ENCODE measurements around the gene PTPRN2.
A peak's percentile ranks its signal among the peaks of the same experiment; 100 is the strongest.

PTPRN2 gene

DNA sequence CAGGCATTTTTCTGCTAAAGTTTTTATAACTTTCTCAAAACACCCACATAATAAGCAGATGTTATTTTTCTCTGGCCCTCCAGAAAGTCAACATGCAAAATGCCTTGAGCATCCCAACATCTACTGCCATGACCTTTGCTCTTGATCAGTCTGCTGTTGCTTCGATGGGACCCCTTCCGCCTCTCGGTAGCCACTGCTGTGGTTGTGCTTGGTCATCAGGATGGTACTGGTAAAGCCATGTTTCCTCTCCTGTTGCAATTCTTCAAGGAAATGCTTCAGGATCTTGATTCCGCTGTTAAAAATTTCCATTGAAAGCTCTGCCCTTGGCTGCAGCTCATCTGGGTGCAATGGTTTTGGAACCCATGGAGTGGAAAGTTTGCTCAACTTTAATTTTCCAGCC is 717.8 kb downstream of the PTPRN2 start:
- H3K79me1 ChIP-seq (ENCODE audit: low read depth, low read length): peaks cover 3% of the 10 kb centered on the region
- no peak overlapping the region for H3K23ac ChIP-seq (ENCODE audit: low read depth, low read length, poor library complexity)
- H2AK5ac ChIP-seq (ENCODE audit: low read depth, low read length): no peak overlapping the region
- no peak overlapping the region for H2BK5ac ChIP-seq (ENCODE audit: low read length)
- no peak overlapping the region for H3K9ac ChIP-seq (ENCODE audit: low read depth, low read length, poor library complexity)
- no peak overlapping the region for H4K91ac ChIP-seq (ENCODE audit: low read depth, low read length, poor library complexity)
- no peak overlapping the region for H2AFZ ChIP-seq (ENCODE audit: low read length)
- no peaks in the 10 kb centered on the region for H3K36me3 ChIP-seq (replicated peaks in 1 of 2; ENCODE audit: control insufficient read depth in 2 of 2, insufficient read depth in 2 of 2, low read length in 2 of 2)
- no peak overlapping the region for H3K14ac ChIP-seq (ENCODE audit: low read length)
- no peak overlapping the region for H2BK120ac ChIP-seq (ENCODE audit: low read depth, low read length)
- no peak overlapping the region for H3K4ac ChIP-seq (ENCODE audit: low read length)
- H3K4me1 ChIP-seq (ENCODE audit: control insufficient read depth in 2 of 2, insufficient read depth in 1 of 2, low read depth in 1 of 2, low read length in 2 of 2): peaks cover 6 to 7% of the 10 kb centered on the region in 2 donors
- no peak overlapping the region for H4K8ac ChIP-seq (ENCODE audit: low read depth, low read length)
- no peak overlapping the region for H3K27ac ChIP-seq (replicated peaks; ENCODE audit: low read length)
- no peak for DNase-seq (ENCODE audit: low spot score)
- H3K4me3 ChIP-seq (ENCODE audit: low read length in 2 of 2): no peak overlapping the region
- H2BK15ac ChIP-seq (ENCODE audit: low read length): no peak overlapping the region
- no peak overlapping the region for H2BK12ac ChIP-seq (ENCODE audit: low read length)
- H3K27me3 ChIP-seq (ENCODE audit: control insufficient read depth in 3 of 3, insufficient read depth in 3 of 3, low read depth in 1 of 3, low read length in 3 of 3): no peaks in the 10 kb centered on the region
- no CpG with 5 or more reads among the region's 4 CpGs for WGBS, 2 donors (ENCODE audit: extremely low coverage in 2 of 2, insufficient read length in 2 of 2, insufficient replicate concordance in 1 of 2)
- H3K18ac ChIP-seq (ENCODE audit: low read length): no peak overlapping the region
- H3K9me3 ChIP-seq (replicated peaks in 1 of 2; ENCODE audit: control insufficient read depth in 2 of 2, insufficient read depth in 1 of 2, low read depth in 1 of 2, low read length in 2 of 2): peaks cover 13 to 14% of the 10 kb centered on the region in 2 donors
- H3K4me2 ChIP-seq (ENCODE audit: insufficient read depth, low read length, poor library complexity, severe bottlenecking): no peak overlapping the region

DNA sequence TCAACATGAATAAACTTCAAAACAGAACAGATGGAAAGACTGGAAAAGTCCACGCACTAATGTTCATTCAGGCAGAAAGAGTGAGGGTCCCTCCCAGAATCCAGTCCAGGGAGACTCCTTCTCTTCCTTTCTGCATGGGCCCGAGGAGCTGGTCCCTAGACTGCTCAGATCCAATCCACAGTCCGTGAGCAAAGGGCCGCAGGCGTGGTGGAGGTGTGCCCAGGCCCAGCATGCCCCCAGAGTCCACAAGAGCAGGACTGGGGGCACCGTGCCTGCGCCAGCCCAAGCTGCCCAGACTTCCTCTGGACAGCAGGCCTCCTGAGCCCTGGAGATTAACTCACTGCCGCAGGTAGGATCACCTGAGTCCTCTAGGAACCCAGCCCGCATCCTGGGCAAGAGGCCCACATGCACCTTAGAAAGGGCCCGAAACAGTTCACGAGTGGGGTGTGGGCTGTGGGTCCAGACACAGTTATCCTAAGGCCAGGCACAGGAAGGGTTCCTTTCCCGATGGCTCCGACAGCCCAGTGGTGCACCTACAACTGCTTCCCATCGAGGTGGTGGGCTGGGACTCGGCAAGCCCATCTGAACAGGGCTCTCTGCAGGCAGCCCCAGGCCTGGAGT is 719.8 kb downstream of the PTPRN2 start:
- Histone ChIP-seq H3K79me1 (ENCODE audit: low read depth, low read length) (no peaks in the 10 kb centered on the region), H3K27ac (replicated peaks; ENCODE audit: low read length) (no peak overlapping the region), H4K8ac (ENCODE audit: low read depth, low read length) (peak overlapping the region; percentile 57), H3K4me3 (ENCODE audit: low read length in 2 of 2) (no peak overlapping the region), H2AK5ac (ENCODE audit: low read depth, low read length) (peak overlapping the region; percentile 20), H2BK5ac (ENCODE audit: low read length) (peak overlapping the region; percentile 10), H3K36me3 (replicated peaks in 1 of 2; ENCODE audit: control insufficient read depth in 2 of 2, insufficient read depth in 2 of 2, low read length in 2 of 2) (no peaks in the 10 kb centered on the region), H3K9me3 (replicated peaks in 1 of 2; ENCODE audit: control insufficient read depth in 2 of 2, insufficient read depth in 1 of 2, low read depth in 1 of 2, low read length in 2 of 2) (peaks cover 13 to 14% of the 10 kb centered on the region in 2 donors), H3K14ac (ENCODE audit: low read length) (no peak overlapping the region), H2BK15ac (ENCODE audit: low read length) (peak overlapping the region; percentile 14), H3K4ac (ENCODE audit: low read length) (no peak overlapping the region), H3K4me1 (ENCODE audit: control insufficient read depth in 2 of 2, insufficient read depth in 1 of 2, low read depth in 1 of 2, low read length in 2 of 2) (peaks cover 0 to 4% of the 10 kb centered on the region in 2 donors), H2AFZ (ENCODE audit: low read length) (no peak overlapping the region), H4K91ac (ENCODE audit: low read depth, low read length, poor library complexity) (no peak overlapping the region), H3K9ac (ENCODE audit: low read depth, low read length, poor library complexity) (peak overlapping the region; percentile 30), H3K4me2 (ENCODE audit: insufficient read depth, low read length, poor library complexity, severe bottlenecking) (no peak overlapping the region), H2BK120ac (ENCODE audit: low read depth, low read length) (no peak overlapping the region), H3K18ac (ENCODE audit: low read length) (peak overlapping the region; percentile 67), H3K27me3 (ENCODE audit: control insufficient read depth in 3 of 3, insufficient read depth in 3 of 3, low read depth in 1 of 3, low read length in 3 of 3) (no peaks in the 10 kb centered on the region), H2BK12ac (ENCODE audit: low read length) (peak overlapping the region; percentile 28), H3K23ac (ENCODE audit: low read depth, low read length, poor library complexity) (peak overlapping the region; percentile 14)
- no CpG with 5 or more reads among the region's 15 CpGs for WGBS, 2 donors (ENCODE audit: extremely low coverage in 2 of 2, insufficient read length in 2 of 2, insufficient replicate concordance in 1 of 2)
- no peak for DNase-seq (ENCODE audit: low spot score)

DNA sequence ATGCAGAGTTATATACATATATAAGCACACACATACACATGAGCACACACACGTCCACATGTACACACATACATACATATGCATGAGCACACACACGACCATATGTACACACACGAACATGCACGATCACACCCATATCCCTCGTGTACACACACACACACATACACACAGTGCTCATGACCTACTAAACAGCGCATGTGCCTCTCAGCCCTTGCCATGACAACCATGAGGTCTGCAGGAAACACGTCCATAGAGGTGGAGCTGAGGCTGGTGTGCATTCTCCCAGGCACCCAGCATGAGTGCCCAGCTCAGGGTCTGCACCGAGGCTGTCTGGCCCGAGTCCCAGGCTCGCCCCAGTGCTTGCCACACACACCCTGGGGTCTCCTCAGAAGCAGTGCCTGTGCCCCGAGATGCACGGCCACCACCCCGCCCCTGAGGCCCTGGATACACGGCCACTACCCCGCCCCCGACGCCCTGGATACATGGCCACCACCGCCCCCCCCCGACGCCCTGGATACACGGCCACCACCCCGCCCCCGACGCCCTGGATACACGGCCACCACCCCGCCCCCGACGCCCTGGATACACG is 721.2 kb downstream of the PTPRN2 start:
- H3K4me3 ChIP-seq (ENCODE audit: low read length in 2 of 2): no peak overlapping the region
- peaks cover 0 to 6% of the 10 kb centered on the region in 2 donors for H3K4me1 ChIP-seq (ENCODE audit: control insufficient read depth in 2 of 2, insufficient read depth in 1 of 2, low read depth in 1 of 2, low read length in 2 of 2)
- DNase-seq (ENCODE audit: low spot score): no peak
- H2AFZ ChIP-seq (ENCODE audit: low read length): no peak overlapping the region
- peak overlapping the region; percentile 80 for H3K9ac ChIP-seq (ENCODE audit: low read depth, low read length, poor library complexity)
- H3K9me3 ChIP-seq (replicated peaks in 1 of 2; ENCODE audit: control insufficient read depth in 2 of 2, insufficient read depth in 1 of 2, low read depth in 1 of 2, low read length in 2 of 2): peaks cover 13 to 14% of the 10 kb centered on the region in 2 donors
- no peak overlapping the region for H3K4ac ChIP-seq (ENCODE audit: low read length)
- H3K36me3 ChIP-seq (replicated peaks in 1 of 2; ENCODE audit: control insufficient read depth in 2 of 2, insufficient read depth in 2 of 2, low read length in 2 of 2): no peaks in the 10 kb centered on the region
- no peak overlapping the region for H2BK15ac ChIP-seq (ENCODE audit: low read length)
- no peak overlapping the region for H2BK12ac ChIP-seq (ENCODE audit: low read length)
- H3K27me3 ChIP-seq (ENCODE audit: control insufficient read depth in 3 of 3, insufficient read depth in 3 of 3, low read depth in 1 of 3, low read length in 3 of 3): no peaks in the 10 kb centered on the region
- H3K14ac ChIP-seq (ENCODE audit: low read length): no peak overlapping the region
- no peak overlapping the region for H3K4me2 ChIP-seq (ENCODE audit: insufficient read depth, low read length, poor library complexity, severe bottlenecking)
- H2BK120ac ChIP-seq (ENCODE audit: low read depth, low read length): no peak overlapping the region
- no peak overlapping the region for H3K23ac ChIP-seq (ENCODE audit: low read depth, low read length, poor library complexity)
- H3K27ac ChIP-seq (replicated peaks; ENCODE audit: low read length): no peak overlapping the region
- peak overlapping the region; percentile 60 for H2AK5ac ChIP-seq (ENCODE audit: low read depth, low read length)
- H3K79me1 ChIP-seq (ENCODE audit: low read depth, low read length): no peaks in the 10 kb centered on the region
- no peak overlapping the region for H4K8ac ChIP-seq (ENCODE audit: low read depth, low read length)
- no peak overlapping the region for H2BK5ac ChIP-seq (ENCODE audit: low read length)
- no CpG with 5 or more reads among the region's 29 CpGs for WGBS, 2 donors (ENCODE audit: extremely low coverage in 2 of 2, insufficient read length in 2 of 2, insufficient replicate concordance in 1 of 2)
- peak overlapping the region; percentile 3 for H3K18ac ChIP-seq (ENCODE audit: low read length)
- no peak overlapping the region for H4K91ac ChIP-seq (ENCODE audit: low read depth, low read length, poor library complexity)

DNA sequence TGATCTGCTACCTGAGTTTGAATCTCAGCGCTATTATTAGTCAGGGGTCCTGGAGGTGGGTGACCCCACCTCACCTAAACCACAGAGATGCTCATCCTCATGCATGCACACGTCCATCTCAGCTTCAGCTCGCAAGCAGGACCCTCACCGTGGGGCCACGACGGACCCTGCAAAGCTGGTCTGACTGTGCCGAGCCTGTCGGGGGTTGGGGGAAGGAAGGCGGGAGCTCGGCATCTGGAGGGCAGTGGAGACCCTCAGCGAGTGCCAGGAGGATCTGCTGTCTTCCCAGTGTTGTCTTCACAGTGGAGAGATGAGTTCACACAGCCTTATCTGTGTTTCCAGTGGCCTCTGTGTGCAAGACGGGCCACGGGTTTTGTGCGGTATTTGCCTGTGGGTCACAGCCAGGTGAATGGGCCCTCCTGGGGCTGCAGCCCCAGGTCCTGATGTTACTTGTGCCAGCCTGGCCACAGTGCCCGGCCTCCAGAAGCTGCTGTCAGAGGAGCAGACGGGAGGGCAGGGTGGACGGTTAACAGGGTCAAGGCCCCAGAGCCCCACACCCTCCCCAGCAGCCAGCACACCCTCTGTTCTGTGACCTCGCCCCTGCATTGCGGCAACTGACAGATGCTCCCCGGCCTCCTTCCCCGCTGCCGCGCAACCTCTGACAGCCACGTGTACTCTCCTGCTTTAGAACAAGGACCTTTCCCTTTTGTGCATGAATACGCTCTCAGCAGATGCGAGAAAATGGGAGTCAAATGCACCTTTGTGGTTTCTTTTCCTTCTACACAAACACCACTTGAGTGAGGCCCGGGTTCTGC is 722.1 kb downstream of the PTPRN2 start:
- Histone ChIP-seq H4K91ac (ENCODE audit: low read depth, low read length, poor library complexity) (no peak overlapping the region), H2BK15ac (ENCODE audit: low read length) (peak overlapping the region; percentile 71), H3K14ac (ENCODE audit: low read length) (no peak overlapping the region), H3K79me1 (ENCODE audit: low read depth, low read length) (no peaks in the 10 kb centered on the region), H2BK5ac (ENCODE audit: low read length) (no peak overlapping the region), H2BK120ac (ENCODE audit: low read depth, low read length) (no peak overlapping the region), H4K8ac (ENCODE audit: low read depth, low read length) (no peak overlapping the region), H3K18ac (ENCODE audit: low read length) (peak overlapping the region; percentile 59), H3K27ac (replicated peaks; ENCODE audit: low read length) (no peak overlapping the region), H3K4me1 (ENCODE audit: control insufficient read depth in 2 of 2, insufficient read depth in 1 of 2, low read depth in 1 of 2, low read length in 2 of 2) (peaks cover 0 to 8% of the 10 kb centered on the region in 2 donors), H3K23ac (ENCODE audit: low read depth, low read length, poor library complexity) (peak overlapping the region; percentile 87), H2AK5ac (ENCODE audit: low read depth, low read length) (peak overlapping the region; percentile 93), H3K4me3 (ENCODE audit: low read length in 2 of 2) (no peak overlapping the region), H3K27me3 (ENCODE audit: control insufficient read depth in 3 of 3, insufficient read depth in 3 of 3, low read depth in 1 of 3, low read length in 3 of 3) (no peaks in the 10 kb centered on the region), H2BK12ac (ENCODE audit: low read length) (no peak overlapping the region), H2AFZ (ENCODE audit: low read length) (no peak overlapping the region), H3K9me3 (replicated peaks in 1 of 2; ENCODE audit: control insufficient read depth in 2 of 2, insufficient read depth in 1 of 2, low read depth in 1 of 2, low read length in 2 of 2) (peaks cover 13 to 14% of the 10 kb centered on the region in 2 donors), H3K36me3 (replicated peaks in 1 of 2; ENCODE audit: control insufficient read depth in 2 of 2, insufficient read depth in 2 of 2, low read length in 2 of 2) (no peaks in the 10 kb centered on the region), H3K4me2 (ENCODE audit: insufficient read depth, low read length, poor library complexity, severe bottlenecking) (no peak overlapping the region), H3K9ac (ENCODE audit: low read depth, low read length, poor library complexity) (no peak overlapping the region), H3K4ac (ENCODE audit: low read length) (no peak overlapping the region)
- WGBS, 2 donors (ENCODE audit: extremely low coverage in 2 of 2, insufficient read length in 2 of 2, insufficient replicate concordance in 1 of 2): no CpG with 5 or more reads among the region's 27 CpGs
- no peak for DNase-seq (ENCODE audit: low spot score)
